GM20431 (cell line): ENCODE data around the gene MKLN1.
"Not testable (repeated sequence)": the region's sequence is repeated elsewhere in the genome, so short reads cannot be mapped to it uniquely, and the experiment has no call there.

Experiments used
- in situ Hi-C: fragments of 300-500 bp; cut with MseI, MboI; formaldehyde crosslinking; loops from one replicate; pipeline ENCODE4 v1.15.0; 2020; ENCODE audit warnings: low sequenced_read_pairs; ENCODE audit not compliant: unreplicated experiment

MKLN1 gene

DNA sequence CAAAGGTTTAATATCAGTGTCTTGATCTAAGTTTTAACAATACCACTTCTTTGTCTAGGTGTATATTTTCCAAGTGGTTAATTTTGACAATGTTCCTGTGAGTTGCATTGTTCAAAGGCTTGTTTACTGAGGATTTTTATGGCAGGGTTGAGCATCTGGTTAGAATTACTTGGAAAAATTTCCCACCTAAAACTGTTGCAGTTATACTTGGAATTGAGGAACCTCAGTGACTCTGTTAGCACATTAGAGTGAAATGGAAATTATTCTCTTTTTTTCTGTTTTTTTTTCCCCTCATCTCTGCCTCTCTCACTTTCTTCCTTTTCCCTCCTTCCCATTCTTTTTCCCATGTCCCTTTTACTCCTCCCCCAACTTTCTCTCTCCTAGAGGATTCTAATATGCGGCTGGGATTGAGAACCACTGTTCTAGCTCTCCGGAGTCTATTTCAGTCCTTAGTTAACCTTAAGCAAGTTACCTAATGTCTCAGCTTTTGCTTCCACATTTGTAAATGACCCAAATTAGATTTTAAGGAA, 121.8 kb downstream of the MKLN1 start:
- in situ Hi-C loops: no loop called here

DNA sequence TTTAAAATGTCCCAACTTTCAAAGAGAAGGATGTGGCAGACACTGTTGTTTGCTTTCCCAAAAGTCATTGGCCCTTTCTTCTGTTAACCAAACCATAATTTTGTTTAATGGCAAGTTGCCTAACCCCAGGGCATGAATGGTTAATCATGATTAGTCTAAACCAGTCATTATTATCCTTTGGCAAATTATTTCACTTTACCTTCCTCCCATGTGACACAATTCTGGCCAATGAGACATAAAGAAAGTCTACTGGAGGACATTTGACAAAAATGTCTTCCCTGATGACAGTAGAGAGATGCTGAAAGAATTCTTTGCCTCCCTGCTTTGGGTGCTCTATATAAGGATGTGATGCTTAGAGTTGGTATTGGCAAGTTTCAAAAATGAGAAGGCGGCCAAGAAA, 126.8 kb downstream of the MKLN1 start:
- in situ Hi-C loops: no loop called here

DNA sequence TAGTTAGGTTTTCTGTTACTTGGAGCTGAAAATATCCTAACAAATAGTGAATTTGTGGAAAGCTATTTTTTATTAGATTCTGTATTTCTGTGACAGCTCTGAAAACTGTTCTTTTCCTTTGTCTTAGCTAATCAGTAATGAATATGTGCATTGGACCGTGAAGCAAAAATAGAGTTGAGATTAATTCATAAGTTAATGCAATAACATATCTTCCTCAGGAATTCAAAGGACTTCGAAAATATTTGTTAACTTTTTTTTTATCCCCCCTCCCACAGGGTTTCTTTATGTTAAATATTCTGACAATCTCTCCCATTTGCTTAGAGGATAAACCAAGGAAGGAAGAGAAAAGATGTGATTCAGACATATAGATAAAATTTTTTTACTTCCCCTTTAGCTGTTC, 127.3 kb downstream of the MKLN1 start:
- in situ Hi-C loops: no loop called here

DNA sequence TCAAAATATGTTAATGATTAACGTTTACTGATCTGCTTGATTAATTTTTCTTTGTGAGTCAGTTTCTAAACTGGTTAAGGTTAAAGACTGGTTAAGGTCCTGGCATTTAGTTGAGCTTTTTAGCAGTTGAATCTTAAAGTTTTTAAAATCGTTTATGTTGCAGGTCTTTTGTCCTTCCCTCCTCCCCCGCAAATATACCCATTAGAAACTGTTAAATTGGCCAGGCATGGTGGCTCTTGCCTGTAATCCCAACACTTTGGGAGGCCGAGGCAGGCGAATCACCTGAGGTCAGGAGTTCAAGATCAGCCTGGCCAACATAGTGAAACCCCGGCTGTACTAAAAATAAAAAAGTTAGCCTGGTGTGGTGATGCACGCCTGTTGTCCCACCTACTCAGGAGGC, 127.9 kb downstream of the MKLN1 start:
- in situ Hi-C loops: no loop called here

DNA sequence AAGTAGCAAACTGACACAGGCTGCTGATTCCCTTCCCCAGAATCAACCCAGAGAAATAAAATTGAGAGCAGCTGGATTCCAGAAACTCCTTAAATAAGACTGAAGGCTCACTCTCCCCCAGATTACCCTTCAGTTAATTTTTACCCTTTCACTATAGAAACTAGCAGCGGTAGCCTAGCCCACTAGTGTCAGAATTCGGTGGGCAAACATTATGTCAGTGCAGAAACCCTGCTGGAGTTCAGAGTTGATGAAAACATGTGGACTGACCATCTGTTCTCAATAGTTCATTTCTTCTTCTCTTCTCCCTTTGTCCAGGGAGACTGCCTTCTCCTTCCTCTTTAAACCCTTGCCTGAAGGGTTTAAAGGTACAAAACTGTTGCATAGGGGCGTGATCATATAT, 128.7 kb downstream of the MKLN1 start:
- in situ Hi-C loops: no loop called here

DNA sequence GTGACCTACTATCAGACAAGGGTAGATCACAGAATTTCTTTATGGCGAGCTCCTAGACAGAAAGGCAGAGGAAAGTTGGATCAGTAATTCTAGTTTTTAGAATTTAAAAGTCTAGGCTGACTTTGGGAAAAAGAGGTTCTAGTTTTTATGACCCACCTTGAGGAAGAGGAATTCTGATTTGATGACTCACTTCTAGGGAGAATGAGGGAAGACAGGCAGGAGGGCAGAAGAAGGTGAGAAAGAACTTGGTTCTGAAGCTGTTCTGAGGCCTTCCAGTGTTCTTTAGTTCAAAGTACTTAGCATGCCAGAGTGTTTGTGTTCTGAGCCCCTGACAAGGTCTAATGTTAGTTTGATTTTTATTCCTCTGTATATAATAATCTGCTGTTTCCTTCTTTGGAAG, 131.6 kb downstream of the MKLN1 start:
- in situ Hi-C loops: no loop called here

DNA sequence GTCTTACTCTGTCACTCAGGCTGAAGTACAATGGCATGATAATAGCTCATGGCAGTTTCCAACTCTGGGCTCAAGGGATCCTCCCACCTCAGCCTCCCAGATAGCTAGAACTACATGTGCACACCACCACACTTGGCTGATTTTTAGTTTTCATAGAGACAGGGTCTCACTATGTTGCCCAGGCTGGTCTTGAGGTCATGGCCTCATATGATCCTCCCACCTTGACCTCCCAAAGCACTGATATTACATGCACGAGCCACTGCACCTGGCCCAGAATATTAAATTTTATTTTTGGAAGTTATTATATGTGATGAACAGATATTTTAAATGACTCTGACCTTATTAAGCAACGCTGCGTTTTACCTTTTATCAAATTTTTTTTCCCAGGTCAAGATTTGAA, 134.4 kb downstream of the MKLN1 start:
- in situ Hi-C loops: no loop called here

DNA sequence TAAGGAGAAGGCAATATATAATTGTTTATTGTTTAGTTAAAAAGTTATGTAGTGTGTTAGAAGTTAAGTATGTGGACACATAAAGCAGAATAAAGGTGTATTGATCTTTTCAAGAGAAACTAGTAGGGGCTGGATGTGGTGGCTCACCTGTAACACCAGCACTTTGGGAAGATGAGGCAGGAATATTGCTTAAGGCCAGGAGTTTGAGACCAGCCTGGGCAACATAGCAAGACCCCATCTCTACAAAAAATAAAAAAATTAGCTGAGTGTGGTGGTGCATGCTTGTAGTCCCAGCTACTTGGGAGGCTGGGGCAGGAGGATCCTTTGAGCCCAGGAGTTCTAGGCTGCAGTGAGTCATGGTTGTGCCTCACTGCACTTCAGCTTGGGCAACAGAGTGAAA, 135.0 kb downstream of the MKLN1 start:
- in situ Hi-C loops: not testable (repeated sequence)

DNA sequence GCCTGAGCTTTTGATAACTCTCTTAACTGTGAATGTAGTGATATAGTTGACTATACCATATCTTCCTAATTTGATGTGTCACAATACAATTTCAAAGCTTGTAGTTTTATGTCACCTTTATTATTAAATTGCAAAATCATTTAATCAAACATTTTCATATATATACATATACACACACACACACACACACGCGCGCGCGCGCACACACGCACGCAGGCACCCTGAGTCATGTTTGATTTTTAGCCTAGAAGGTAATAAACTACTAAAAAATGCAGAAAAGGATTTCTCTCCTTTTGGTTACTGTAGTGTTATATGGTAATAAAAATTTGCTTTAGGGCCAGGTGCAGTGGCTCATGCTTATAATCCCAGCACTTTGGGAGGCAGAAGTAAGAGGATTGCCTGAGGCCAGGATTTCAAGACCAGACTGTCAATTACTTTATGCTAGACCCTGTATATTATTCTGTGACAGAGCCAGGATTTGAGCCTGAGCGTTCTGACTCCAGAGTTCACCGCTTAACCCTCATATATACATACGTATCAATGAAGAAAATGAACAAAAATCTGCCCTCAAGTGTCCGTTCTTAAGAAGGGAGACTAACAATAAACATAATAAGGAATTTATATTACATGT, 139.2 kb downstream of the MKLN1 start:
- in situ Hi-C loops: no loop called here

DNA sequence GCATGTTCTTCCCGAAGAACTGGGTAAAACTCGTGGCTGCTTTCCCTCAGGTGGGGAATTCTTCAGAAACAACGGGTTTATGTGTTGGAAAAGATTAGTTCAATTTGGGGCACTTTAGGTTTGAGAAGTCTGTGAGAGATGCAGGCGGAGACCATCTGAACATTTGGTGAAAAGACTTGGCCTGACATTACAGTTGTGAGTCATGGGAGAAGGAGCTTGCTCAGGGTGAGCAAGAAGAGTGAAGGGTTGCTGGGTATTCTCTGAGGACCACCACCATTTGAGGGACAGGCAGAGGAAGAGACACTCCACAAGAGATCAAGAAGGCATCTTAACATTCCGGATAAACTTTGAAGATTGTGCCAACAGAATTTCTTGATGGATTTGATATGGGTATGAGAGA, 140.1 kb downstream of the MKLN1 start:
- in situ Hi-C loops: no loop called here

DNA sequence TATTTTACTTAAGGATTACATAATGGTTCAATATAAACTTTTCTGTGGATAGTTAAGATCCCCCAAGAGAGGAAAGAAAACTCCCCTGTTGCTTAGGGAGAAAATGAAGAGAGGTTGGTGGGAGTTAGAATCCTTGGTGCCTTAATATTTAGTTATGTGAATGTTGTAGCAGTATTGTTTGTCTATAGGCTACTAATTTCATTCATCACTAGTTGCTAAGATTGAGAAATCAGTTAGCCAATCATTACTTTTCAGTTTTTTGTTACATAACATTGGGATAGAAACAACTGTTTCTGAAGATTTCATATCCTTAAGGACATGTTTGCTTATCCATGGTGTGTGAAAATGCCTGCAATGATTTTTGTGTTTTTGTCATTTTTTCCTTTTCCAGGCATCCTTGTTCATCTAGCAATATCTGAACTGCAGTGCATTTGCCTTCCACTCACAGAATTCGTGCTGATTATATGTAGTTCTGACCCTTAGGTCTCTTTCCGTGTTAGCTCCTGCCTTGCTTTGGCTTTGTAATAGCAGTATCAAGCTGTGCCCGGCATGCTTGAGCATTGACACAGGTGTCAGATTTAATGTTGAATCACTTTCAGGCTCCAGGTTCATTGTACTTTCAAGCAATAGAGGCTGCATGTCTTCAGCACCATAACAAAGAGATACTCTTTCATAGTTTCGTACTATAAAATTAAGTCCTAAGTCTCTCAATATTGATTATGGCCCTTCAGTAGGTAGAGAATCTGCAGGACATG, 143.8 kb downstream of the MKLN1 start:
- in situ Hi-C loops: no loop called here

DNA sequence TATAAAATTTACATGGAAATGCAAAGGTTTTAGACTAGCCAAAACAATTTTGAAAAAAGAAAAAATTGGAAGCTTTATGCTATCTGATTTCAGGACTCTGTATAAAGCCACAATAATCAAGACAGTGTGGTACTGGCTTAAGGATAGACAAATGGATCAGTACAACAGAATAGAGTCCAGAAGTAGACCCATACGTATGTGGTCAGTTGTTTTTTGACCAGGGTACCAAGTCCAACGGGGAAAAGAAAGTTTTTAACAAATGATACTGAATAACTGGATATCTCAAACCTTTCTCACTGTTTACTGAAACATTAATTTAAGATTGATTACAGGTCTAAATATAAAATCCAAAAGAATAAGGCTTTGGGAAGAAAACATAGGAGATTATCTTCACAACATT, 149.1 kb downstream of the MKLN1 start:
- in situ Hi-C loops: no loop called here

DNA sequence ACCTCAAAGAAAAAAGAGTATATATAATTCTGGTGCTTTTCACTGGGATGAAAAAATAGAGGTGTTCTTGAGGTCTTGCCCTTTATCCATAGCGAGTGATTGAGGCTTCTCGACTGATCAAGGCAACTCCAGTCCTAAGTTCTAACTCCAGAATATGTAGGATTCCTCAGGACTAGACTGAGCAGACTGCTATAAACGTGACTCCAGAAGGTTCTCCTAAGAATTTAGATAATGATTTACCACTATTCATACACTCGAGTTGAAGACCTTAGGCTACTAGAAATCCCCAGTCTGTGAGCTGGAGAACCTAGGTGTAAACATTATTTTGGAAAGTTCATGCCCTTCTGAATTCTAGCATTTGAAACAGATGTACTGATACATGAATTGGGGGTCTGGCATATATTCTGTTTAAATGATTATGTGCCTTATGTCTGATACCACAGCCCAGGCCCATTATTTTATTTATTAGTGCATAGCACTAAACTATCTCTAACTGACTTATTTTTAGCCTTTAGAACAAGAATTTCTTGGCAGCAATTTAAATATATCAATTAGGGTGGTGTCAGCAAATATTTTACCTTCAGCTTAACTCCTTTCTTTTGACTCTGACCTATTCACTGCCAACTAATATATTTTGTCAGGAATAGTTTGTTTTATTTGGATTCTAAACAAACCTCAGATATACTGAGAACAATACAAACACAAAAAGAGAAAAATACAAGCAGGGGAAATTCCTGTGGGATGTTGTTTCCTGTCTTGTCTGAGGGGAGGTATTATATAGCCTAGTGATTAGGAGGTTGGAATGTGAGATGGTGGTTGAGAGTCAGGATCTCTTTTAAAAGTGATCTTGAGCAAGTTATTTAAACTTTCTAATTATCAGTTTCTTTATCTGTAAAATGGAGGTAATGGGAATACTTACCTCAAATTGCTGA, 153.0 kb downstream of the MKLN1 start:
- in situ Hi-C loops: no loop called here

DNA sequence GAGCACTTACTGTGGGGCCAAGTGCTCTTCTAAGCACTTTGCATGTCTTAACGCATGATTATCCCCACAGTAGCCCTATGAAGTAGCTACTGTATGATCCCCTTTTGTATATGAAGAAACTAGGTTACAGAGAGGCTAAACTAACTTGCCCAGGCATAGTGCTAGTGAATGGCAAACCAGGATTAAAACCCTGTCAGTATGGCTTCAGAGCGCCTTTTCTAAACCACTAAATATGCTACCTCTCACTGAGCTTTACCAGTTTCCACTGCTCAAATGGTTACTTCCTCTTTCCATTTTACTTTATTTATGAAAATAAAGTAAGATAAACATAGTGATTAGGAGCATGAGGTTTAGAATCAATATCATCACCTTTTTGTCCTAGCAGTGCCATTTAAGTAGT, 155.1 kb downstream of the MKLN1 start:
- in situ Hi-C loops: no loop called here

DNA sequence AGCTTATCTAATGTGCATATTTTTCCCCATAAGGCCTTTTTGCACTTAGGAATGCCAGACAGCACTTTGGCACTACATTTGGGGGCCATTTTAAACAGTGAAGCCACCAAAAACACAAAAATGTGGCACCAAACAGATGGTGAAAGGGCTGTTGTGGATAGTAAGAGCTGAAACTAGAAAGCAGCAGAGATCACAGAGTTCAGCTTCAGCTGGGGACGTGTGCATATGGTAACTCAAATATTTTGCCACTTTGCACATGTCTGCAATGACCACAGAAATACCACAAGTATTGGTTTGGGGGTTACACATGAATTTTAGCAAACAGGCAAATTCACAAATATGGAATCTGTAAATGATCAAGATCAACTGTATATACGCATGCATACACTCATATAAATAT, 155.9 kb downstream of the MKLN1 start:
- in situ Hi-C loops: no loop called here

DNA sequence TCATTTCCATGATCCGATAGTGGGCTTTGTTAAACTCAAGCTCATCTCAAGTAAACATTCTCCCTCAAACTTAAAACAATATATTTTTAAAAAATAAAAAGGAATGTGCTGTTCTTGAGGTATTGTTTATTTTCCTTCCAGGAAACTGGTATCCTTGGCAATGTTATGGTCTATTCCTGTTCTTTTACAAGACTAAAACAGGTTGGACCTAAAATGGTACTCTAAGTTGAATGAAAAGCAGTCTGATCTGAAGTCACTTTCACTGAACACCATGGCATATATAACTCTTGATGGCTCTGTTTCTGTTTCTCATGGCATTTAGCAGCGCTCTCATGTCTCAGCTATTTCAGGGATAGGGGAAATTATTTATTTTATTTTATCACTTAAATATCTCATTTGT, 158.7 kb downstream of the MKLN1 start:
- in situ Hi-C loops: no loop called here

DNA sequence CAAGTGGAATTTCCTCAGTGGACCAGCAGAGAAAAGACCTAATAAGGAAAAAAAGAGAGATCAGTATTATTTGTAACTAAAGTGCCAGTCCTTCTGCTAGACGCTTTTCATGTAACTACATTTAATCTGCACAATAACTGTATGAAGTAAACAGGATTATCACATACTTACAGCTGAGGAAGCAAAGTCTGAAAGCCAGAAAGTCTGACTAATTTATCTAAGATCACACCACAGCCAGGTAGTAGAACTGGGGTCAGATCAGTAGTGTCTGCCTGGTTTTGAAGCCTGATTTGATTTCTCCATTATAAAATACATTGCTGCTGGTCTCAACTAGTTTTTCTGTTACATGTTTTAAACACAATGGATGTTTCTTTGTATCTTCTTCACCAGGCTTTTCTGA, 159.5 kb downstream of the MKLN1 start:
- in situ Hi-C loops: no loop called here

DNA sequence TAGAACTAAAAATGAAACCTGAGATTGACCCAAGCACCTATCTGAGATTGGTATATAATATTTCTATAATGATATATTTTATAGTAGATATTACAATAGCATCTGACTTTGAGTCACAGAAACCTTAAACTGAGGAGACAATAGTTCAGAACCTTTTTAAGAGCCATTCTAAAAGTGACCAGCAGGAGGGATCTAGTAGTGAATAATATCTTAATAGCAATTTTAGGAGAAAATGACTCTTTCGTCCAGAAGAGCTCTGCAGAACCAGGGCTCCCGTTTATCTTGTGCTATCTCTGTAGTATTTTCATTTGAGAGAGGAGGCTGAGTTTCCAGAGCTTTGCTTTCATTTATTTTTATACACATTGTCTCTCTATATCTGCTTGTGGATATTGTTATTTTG, 160.7 kb downstream of the MKLN1 start:
- in situ Hi-C loops: no loop called here

DNA sequence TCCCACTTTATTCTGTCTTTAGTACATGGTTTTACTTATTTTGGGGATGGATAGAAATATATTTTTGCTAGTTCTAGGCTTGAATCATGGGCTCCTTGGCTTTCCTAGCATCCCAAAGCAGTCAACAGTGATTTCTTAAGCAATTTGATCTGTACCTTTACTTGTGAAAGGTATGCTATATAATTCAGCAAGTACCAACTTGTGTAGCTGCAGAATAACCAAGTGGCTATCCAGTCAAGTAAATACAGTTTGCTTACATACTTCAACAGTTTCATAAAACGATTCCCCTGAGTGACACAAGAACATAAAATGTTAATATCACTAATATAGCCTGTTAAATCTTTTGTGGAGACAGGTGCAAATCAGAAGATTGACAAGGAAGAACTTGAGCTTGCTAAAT, 161.5 kb downstream of the MKLN1 start:
- in situ Hi-C loops: no loop called here

DNA sequence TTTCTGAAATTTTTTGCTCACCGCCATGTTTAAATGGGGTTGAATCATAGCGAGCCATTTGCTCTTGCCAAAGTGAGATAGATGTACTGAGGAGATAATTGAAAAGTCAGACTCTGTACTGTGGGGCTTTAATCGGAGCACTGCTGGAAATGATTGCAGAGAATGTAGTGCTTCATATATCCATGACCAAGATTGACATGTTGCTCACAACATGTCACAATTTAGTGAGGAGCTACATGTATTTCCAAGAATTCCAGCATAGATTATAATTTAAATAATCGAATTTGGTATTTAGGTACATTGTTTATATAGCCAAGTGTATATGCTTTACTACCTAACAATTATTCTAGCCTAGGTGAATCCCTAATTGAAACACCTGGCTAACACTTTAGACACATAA, 162.2 kb downstream of the MKLN1 start:
- in situ Hi-C loops: no loop called here

DNA sequence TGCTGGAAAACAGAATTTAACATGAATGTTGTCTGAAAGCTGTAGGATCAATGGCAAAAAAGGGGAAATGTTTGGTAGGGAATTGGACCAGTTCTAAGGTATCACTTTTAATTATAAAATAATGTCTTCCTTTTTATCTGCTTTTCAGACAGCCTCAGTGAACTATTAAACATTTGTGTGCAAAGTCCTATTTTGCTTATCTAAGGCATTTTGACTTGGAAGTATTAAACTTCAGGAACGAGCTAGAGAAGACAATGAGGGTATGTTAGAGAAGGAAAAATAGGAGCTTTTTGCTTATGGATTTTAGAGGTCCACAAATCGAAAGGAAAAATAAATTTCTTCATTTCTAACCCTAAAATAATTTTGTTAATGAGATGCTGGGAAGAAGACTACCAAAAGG, 165.4 kb downstream of the MKLN1 start:
- in situ Hi-C loops: no loop called here
